Testis (tissue), 3 donors: ENCODE data around the gene TCP11L1. TPM values are rescaled to one million over a fixed set of nuclear protein-coding genes. Genes with fewer than 3 reads are reported as not detected.

Experiments used
- DNase-seq: peaks from one replicate; pipeline ENCODE4 v3.0.0-alpha.2; 2019
- H3K27ac ChIP-seq, 2 donors: fragments of 200-600 bp; sonication (generic); one replicate each; pipeline ENCODE4 v1.5.1; 2019
- H3K27me3 ChIP-seq: fragments of 200-600 bp; sonication (generic); one replicate; pipeline ENCODE4 v1.5.1; 2019
- H3K36me3 ChIP-seq: fragments of 200-600 bp; sonication (generic); one replicate; pipeline ENCODE4 v1.5.1; 2017; ENCODE audit warnings: low read depth; ENCODE audit errors: missing control alignments
- H3K4me1 ChIP-seq: fragments of 200-600 bp; sonication (generic); one replicate; pipeline ENCODE4 v1.5.1; 2019
- H3K4me3 ChIP-seq, 2 donors: fragments of 200-600 bp; sonication (generic); one replicate each; pipeline ENCODE4 v1.5.1; 2017 to 2019
- H3K9me3 ChIP-seq: fragments of 200-600 bp; sonication (generic); one replicate; pipeline ENCODE4 v1.5.1; 2017
- POLR2A ChIP-seq: fragments of 450-650 bp; IDR thresholded peaks from one replicate; pipeline ENCODE4 v1.6.1; 2017; ENCODE audit warnings: antibody characterized with exemption, mild to moderate bottlenecking, moderate library complexity
- WGBS, 2 donors: methylation state at CpG; one replicate each; pipeline ENCODE4 v1.1.5; 2018; 5-methylcytosine and 5-hydroxymethylcytosine counted together
- intact Hi-C: fragments of 100-400 bp; cut with DNase I; formaldehyde crosslinking; loops from one replicate; pipeline ENCODE4 v1.15.1; 2023; ENCODE audit warnings: low total_unique reads
- polyA plus RNA-seq: library from polyadenylated mRNA; stranded (reverse); fragments of 350-450 nt; fragmentation: Illumina TruSeq; extraction: RNeasy Lipid Tissue Mini Kit (QIAGEN cat#74804); gene quantifications from one replicate; pipeline ENCODE4 v1.2.3, GENCODE V29; 2014; ENCODE audit warnings: low read depth, low replicate concordance; ENCODE audit not compliant: insufficient read depth
- total RNA-seq, 2 donors: library from RNA; depleted of rRNA; stranded (reverse); fragments of >200 nt; gene quantifications; one replicate each; pipeline ENCODE4 v1.2.3, GENCODE V29; 2016
- TF ChIP-seq, protein P1 (sequence below), 3 experiments: fragments of 450-650 bp in 2 of 3; fragments of 200-600 bp in 1 of 3; sonication (generic) in 1 of 3; IDR thresholded peaks; one replicate each; pipeline ENCODE4 v1.5.1; 2016 to 2019; ENCODE audit warnings: antibody characterized with exemption in 3 of 3, mild to moderate bottlenecking in 2 of 3, moderate library complexity in 1 of 3

TCP11L1 gene
- total and polyA plus RNA-seq, 3 donors from 2014 or later = 13.6 to 31.9 (median 26.6) TPM

DNA sequence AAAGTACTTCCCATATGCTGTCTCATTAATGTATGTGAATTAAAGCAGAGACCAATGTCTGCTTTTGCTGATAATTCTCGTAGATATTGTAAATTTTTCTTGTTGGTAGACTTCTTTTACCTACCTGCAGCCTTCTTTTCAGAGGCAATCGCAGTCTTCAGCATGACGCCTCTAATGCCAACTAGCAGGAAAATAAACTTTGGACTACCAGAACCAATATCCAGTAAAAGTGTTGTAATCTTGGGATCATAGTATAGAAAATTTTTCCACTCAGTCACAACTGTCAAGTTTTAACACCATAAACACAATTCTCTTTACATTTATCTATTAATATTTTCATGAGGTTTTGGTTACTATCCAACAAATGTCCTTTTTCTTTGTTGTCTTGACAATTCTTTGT is 21.4 kb upstream of the TCP11L1 start:
- Histone ChIP-seq H3K4me3 (no peak overlapping the region), H3K4me1 (no peaks in the 10 kb centered on the region), H3K9me3 (no peaks in the 10 kb centered on the region), H3K27me3 (no peaks in the 10 kb centered on the region), H3K27ac (no peak overlapping the region), H3K36me3 (no peaks in the 10 kb centered on the region)
- whole genome bisulfite sequencing, 2 donors = 92 to 93% methylated on average over 3 of the region's 3 CpGs
- intact Hi-C loops = no loop called here
- TF ChIP-seq POLR2A = no peak
- TF ChIP-seq, protein P1, sequence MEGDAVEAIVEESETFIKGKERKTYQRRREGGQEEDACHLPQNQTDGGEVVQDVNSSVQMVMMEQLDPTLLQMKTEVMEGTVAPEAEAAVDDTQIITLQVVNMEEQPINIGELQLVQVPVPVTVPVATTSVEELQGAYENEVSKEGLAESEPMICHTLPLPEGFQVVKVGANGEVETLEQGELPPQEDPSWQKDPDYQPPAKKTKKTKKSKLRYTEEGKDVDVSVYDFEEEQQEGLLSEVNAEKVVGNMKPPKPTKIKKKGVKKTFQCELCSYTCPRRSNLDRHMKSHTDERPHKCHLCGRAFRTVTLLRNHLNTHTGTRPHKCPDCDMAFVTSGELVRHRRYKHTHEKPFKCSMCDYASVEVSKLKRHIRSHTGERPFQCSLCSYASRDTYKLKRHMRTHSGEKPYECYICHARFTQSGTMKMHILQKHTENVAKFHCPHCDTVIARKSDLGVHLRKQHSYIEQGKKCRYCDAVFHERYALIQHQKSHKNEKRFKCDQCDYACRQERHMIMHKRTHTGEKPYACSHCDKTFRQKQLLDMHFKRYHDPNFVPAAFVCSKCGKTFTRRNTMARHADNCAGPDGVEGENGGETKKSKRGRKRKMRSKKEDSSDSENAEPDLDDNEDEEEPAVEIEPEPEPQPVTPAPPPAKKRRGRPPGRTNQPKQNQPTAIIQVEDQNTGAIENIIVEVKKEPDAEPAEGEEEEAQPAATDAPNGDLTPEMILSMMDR (IDR thresholded peaks at IDR 0.05) = no peak
- DNase-seq = no peak

DNA sequence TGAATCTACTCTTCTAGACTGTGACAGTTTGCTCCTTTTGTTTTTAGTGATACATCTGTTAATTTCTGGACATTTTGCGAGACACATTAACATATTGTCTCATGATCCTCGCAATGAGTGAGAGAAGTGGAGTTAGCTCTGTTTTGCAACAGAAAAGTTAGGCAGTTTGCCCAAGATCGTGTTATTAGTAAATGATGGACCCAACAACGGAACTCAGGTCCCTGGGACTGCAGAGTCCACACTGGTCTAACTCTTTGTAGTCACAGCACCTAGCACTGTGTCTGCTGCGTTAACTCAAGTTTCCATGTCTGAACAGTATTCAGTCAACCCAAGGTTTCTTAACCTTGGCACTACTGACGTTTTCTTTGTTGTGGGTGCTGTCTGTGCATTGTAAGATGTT is 20.5 kb upstream of the TCP11L1 start:
- H3K27me3 ChIP-seq = no peaks in the 10 kb centered on the region
- H3K4me3 ChIP-seq = no peak overlapping the region
- H3K4me1 ChIP-seq = no peaks in the 10 kb centered on the region
- TF ChIP-seq, protein P1 (IDR thresholded peaks at IDR 0.05) = no peak
- no peak for TF ChIP-seq POLR2A
- intact Hi-C loops = no loop called here
- no peaks in the 10 kb centered on the region for H3K9me3 ChIP-seq
- H3K27ac ChIP-seq = no peak overlapping the region
- 86 to 94% methylated on average over 6 of the region's 6 CpGs for WGBS, 2 donors
- DNase-seq = no peak
- no peaks in the 10 kb centered on the region for H3K36me3 ChIP-seq

DNA sequence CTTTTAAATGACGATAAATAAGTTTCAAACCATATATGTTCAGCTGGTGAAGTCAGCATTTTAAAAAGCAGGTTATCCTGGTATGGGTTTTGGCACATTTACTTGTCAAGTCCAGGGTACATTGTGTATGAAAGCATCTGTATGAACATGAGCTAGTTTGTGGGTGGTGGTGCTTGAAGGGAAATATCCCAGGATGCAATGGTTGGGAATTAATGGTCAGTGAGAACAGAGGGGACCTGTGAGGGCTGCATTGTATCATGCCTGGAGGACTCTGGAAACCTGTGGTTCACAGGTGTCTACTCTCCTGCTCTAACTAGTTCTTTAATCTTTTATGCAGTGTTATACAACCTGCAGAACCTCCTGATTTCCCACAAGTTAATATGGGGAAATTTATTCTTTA is 17.9 kb upstream of the TCP11L1 start:
- Histone ChIP-seq H3K4me1 (no peaks in the 10 kb centered on the region), H3K27ac (no peak overlapping the region), H3K27me3 (no peaks in the 10 kb centered on the region), H3K9me3 (no peaks in the 10 kb centered on the region), H3K4me3 (no peak overlapping the region), H3K36me3 (no peaks in the 10 kb centered on the region)
- intact Hi-C loops = no loop called here
- TF ChIP-seq, protein P1 (IDR thresholded peaks at IDR 0.05) = no peak
- no peak for TF ChIP-seq POLR2A
- DNase-seq = no peak
- WGBS, 2 donors = 93 to 100% methylated on average over 1 of the region's 1 CpG

DNA sequence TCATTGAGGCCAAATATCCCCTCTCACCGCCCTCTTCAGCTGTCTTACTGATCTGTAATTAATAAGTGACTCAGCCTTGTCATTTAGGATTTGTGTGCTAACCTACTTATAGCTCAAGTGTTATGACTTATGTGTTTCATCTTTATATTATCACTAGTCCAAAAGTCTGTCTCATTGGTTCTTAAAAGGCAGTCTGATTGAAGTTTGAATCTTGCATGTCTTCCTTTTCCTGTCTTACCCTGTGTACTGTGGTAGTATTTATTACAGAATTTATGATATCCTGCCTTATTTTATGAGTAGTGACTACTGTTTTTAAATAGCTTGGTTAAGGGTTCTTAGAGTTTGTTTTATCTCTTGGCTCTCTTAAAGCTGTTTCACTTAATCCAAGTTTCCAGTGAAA is 17.4 kb upstream of the TCP11L1 start:
- 44 to 60% methylated on average over 1 of the region's 1 CpG for WGBS, 2 donors
- no peak for DNase-seq
- Histone ChIP-seq H3K36me3 (no peaks in the 10 kb centered on the region), H3K27ac (no peak overlapping the region), H3K4me1 (no peaks in the 10 kb centered on the region), H3K4me3 (no peak overlapping the region), H3K27me3 (no peaks in the 10 kb centered on the region), H3K9me3 (no peaks in the 10 kb centered on the region)
- TF ChIP-seq POLR2A = no peak
- TF ChIP-seq, protein P1 (IDR thresholded peaks at IDR 0.05) = no peak
- intact Hi-C loops = no loop called here

DNA sequence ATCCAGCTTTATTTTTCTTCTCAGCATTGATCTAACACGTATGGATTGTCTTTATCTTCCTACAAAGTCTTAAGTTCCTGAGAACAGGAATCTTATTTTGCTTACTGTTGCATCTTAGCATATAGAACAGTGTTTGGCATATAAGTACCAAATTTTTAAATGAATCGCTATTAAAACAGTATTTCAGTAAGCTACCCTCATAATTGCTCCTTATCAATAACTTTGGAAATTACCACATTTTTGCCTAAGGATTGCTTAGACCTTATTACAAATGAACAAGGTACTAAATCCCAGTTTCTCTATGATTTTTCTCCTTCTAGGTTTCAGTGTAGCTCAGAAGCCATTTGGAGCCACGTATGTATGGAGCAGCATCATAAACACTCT is 14.0 kb upstream of the TCP11L1 start:
- 86 to 89% methylated on average over 3 of the region's 3 CpGs for WGBS, 2 donors
- no peaks in the 10 kb centered on the region for H3K4me1 ChIP-seq
- TF ChIP-seq, protein P1 (IDR thresholded peaks at IDR 0.05) = no peak
- TF ChIP-seq POLR2A = no peak

More for the DNA sequence above, 14.0 kb upstream of the TCP11L1 start:
- H3K4me3 ChIP-seq = no peak overlapping the region
- no peak for DNase-seq
- intact Hi-C loops = no loop called here
- no peaks in the 10 kb centered on the region for H3K36me3 ChIP-seq
- no peak overlapping the region for H3K27ac ChIP-seq
- no peaks in the 10 kb centered on the region for H3K9me3 ChIP-seq
- H3K27me3 ChIP-seq = no peaks in the 10 kb centered on the region
